Measurements from ENCODE around the gene DUS3L.

The DUS3L gene, protein sequence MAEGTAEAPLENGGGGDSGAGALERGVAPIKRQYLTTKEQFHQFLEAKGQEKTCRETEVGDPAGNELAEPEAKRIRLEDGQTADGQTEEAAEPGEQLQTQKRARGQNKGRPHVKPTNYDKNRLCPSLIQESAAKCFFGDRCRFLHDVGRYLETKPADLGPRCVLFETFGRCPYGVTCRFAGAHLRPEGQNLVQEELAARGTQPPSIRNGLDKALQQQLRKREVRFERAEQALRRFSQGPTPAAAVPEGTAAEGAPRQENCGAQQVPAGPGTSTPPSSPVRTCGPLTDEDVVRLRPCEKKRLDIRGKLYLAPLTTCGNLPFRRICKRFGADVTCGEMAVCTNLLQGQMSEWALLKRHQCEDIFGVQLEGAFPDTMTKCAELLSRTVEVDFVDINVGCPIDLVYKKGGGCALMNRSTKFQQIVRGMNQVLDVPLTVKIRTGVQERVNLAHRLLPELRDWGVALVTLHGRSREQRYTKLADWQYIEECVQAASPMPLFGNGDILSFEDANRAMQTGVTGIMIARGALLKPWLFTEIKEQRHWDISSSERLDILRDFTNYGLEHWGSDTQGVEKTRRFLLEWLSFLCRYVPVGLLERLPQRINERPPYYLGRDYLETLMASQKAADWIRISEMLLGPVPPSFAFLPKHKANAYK

GRCh38 chr19:5790559-5791520, at the start of gene DUS3L:
TSS of gene DUS3L (minus strand) at chr19:5791163. CDS start at chr19:5791141, 22 bp downstream.
- DNase-seq (ENCODE audit: low spot score) = peak; percentile 98

GRCh38 chr19:5839065-5840017, 48.4 kb upstream of the DUS3L start, which contains the start of gene FUT6:
TSS of gene FUT6 (minus strand) at chr19:5839702. CDS start at chr19:5832567, 7,135 bp downstream.
- DNase-seq (ENCODE audit: low spot score) = no peak

DNA sequence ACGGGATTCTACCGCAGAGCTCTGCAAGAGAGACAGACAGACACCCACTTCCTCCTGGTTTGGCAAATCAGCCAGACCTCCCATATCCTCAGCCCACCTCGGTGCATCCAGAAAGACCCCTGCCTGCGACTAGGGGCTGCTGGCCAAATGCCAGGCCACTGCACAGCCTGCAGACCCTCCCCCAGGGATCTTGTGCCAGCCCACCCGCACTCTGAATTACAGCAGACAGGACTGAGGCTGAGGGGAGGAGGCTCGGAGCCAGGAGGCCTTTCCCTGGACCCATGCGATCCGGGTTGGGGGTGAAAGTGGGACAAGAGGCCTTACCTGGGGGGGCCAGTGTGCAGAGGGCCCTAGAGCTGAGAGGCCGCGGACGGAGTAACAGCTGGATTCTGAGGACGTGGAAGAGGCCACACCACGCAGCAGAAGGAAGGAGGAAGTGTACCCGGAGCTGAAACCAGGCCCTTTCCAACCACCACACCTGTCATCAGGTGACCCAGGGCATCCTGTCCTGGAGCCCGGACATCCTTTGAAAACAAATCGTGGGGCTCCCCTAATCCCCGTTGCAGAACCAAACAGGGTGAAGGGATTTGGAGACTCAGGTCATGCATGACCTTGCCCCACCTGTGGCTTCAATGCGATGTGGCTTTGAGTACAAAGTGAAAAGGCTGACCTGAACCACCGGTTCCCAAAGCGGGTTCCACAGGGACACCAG, 47.5 kb upstream of the DUS3L start:
- DNase-seq (ENCODE audit: low spot score) = no peak

DNA sequence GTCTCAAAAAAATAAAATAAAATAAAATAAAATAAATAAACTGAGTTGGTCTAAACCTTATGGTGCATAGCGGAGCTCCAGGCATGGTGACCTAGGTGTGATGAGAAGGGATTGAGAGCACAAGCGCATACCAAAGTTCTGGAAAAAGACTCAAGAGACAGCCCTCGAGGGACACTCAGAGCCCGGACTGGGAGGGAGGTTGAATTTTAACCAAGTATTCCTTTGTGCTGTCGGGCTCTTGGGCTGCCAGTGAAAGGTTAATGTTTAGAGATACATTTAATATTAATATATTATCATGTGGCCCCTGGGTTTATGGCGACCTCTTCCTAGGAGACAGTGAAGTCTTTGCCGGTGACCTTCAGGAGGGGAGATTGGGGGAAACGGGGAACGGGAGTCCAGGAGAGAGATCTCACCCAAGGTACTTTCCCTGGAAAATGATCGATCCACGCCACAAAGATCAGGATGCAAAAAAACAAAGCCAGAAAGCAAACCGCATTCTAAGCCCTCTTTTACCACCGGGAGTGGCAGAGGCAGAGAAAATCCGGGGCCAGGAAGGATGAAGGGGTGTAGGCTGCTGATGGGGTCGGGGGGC, 46.9 kb upstream of the DUS3L start:
- no peak for DNase-seq (ENCODE audit: low spot score)

- no peak for DNase-seq (ENCODE audit: low spot score)
These were observed 41.7 kb upstream of the DUS3L start for GRCh38 chr19:5832527-5833216.

GRCh38 chr19:5832061-5832460, 41.1 kb upstream of the DUS3L start:
- DNase-seq (ENCODE audit: low spot score) = no peak

DNA sequence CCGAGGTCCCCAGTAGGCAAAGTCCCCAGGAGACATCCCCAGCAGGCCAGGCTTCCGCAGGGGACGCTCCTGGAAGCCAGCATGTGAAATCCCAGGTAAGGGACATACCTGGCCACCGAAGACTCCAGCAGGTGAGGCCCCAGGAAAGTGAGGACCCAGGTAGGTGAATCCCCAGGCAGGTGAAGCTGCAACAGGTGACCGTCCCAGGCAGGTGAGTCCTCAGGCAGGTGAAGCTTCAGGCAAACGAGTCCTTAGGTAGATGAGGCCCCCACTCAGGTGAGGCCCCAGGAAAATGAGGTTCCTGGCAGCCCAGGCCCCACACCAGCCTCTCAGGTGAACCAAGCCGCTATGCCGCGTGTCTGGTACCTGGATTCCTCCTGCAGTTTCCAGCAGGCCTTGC, 40.2 kb upstream of the DUS3L start:
- DNase-seq (ENCODE audit: low spot score) = no peak

DNA sequence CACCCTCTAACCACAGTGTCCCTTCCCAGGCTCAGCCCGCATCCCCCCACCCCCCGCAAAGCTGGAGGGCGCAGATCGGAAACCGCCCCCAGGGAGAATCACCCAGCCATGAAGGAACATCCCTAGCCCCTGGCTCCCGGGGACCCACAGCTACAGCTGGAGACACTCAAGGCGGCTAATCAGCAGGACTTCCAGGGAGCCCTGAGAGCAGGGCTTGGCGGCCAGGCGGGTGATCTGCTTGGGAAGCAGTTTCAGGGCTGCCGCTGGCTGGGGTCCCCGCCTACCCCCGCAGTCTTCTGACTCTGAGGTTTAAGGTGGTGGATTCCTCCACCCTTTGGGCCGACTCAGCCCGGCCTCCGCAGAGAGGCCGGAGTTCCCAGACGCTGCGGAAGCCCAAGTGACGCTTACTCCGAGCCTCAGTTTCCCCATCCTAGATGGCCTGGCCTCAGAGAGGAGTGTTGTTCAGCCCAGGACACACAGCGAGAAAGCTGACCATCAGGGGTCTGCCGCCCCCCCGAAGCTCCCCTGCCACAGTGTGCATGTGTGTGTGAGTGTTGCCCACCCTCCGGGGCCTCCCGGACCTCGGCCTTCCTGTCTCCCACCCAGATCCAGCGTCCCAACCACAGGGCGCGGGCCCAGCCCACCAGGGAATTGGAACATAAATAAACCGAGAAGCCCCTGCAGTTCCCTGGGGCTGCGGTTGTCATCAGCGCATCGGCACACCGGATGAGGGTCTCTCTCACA, 38.8 kb upstream of the DUS3L start:
- no peak for DNase-seq (ENCODE audit: low spot score)

GRCh38 chr19:5828661-5829566, 38.0 kb upstream of the DUS3L start:
- DNase-seq (ENCODE audit: low spot score) = no peak

GRCh38 chr19:5827891-5828660, 37.1 kb upstream of the DUS3L start:
- DNase-seq (ENCODE audit: low spot score) = peak; percentile 53

DNA sequence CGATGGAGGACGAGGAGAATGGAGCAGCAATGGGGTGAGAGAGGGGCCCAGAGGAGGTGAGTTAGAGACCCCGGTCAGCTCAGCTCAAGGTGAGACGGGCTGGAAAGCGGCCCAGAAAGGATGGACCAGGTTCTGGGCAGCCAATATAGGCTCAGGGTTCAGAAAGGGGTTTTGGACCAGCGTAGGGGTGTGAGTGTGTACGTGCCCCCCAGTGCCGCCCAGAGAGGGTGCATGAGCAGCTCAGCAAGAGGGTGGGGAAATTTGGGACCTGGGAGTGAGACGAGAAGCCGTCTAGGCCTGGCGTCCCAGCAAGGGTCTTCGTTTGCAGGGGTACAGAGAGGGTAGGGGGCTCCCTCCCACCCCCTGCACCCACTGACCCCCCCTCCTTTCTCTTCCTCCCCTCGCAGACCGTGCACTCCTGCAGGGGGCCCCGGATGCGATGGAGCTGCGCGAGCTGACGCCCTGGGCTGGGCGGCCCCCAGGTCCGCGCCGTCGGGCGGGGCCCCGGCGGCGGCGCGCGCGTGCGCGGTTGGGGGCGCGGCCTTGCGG, 36.5 kb upstream of the DUS3L start:
- DNase-seq (ENCODE audit: low spot score) = no peak

- DNase-seq (ENCODE audit: low spot score) = no peak
These were observed 35.8 kb upstream of the DUS3L start for GRCh38 chr19:5826531-5827341.

DNA sequence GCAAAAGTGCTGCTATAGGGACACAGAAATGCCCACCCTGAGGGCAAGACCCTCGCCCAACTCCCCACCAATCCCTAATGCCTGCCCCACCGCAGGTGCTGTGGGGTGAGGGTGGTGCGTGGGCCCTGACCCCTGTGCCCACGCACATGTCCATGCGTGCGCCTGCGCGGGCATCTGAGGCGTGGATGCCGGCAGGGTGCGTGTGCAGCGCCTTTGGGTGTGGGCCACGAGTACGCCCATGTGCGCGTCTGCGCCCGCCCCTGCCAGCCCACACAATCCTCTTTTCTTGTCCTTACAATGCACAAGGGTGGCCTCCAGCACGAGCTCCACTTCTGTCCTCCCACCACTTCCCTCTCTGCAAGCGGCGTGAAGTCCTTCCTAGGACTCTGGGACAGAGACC, 34.2 kb upstream of the DUS3L start:
- DNase-seq (ENCODE audit: low spot score) = peak; percentile 16

DNA sequence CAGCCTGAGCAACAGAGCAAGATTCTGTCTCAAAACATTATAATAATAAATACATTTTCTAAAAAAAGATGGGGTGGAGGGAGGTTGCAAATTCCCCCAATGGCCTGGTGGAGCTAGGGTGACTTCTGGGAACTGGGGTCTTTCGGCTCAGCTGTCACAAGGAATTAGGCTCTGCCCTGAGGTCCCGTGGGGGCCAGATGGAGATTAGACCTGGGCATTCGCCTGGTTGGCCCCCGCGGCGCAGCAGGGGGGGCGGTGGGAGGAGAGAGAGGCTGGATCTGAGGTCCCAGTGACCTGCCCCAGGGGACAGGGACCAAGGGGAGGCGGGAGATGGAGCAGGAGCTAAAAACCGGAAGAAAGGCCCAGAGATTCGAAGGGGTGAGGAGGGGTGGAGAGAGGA, 33.8 kb upstream of the DUS3L start:
- DNase-seq (ENCODE audit: low spot score) = no peak

DNA sequence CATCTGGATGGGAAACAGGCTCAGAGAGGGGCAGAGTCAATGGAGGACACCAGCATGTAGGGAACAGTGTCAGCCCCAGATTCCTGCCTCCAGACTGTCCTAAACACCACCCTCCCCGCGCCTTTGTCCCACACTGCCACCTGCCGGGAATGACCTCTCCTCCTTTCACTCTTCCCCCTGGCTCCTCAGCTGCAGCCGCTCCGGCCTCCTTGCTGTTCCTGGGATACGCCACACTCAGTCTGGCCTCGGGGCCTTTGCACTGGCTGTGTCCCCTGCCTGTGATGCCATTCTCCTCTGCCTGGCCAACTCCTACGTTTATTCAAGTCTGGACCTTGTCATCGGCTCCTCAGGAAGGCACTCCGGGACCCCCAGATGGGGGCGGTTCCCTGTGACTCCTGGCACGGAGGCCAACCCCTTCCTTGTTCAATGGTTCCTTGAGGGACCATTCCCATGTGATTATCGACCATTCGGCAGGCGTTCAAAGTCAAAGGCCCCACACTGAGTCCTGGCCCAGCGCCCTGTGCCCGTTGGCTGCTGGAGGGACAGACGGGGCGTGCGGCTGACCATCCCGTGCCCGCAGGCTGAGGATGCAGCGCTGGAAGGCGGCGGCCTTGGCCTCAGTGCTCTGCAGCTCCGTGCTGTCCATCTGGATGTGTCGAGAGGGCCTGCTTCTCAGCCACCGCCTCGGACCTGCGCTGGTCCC, 32.8 kb upstream of the DUS3L start:
- no peak for DNase-seq (ENCODE audit: low spot score)
